GM19463 (cell line): Measurements from ENCODE around the gene CASKIN1.

Experiments
- ATAC-seq: cut with Tn5 transposase; IDR thresholded peaks from one replicate; pipeline ENCODE4 v1.9.1; 2021; ENCODE audit warnings: mild to moderate bottlenecking, moderate library complexity; ENCODE audit not compliant: unreplicated experiment

The CASKIN1 gene

GRCh38 chr16:2161911-2162310 lies 34.5 kb downstream of the CASKIN1 start:
- ATAC-seq: no peak

- no peak for ATAC-seq
Measured at GRCh38 chr16:2160915-2161551, 35.4 kb downstream of the CASKIN1 start.

- ATAC-seq: no peak
Measured at GRCh38 chr16:2159175-2159838, 37.1 kb downstream of the CASKIN1 start.

- ATAC-seq: no peak
Measured at GRCh38 chr16:2158262-2158638, 38.2 kb downstream of the CASKIN1 start.

- no peak for ATAC-seq
Measured at GRCh38 chr16:2157480-2158261, 38.7 kb downstream of the CASKIN1 start.

- no peak for ATAC-seq
Measured at GRCh38 chr16:2156849-2157224, 39.6 kb downstream of the CASKIN1 start.

GRCh38 chr16:2155977-2156848 lies 40.2 kb downstream of the CASKIN1 start:
- no peak for ATAC-seq

GRCh38 chr16:2155091-2155950 lies 41.1 kb downstream of the CASKIN1 start, which contains the start of gene TRAF7:
TRAF7 (plus strand) TSS chr16:2155782; CDS start chr16:2163921, 8,139 bp downstream.
- peak; percentile 86 for ATAC-seq

GRCh38 chr16:2154533-2155090 lies 41.8 kb downstream of the CASKIN1 start:
- no peak for ATAC-seq

GRCh38 chr16:2152695-2153506 lies 43.5 kb downstream of the CASKIN1 start:
- ATAC-seq: no peak

- ATAC-seq: no peak
Measured at GRCh38 chr16:2151188-2152091, 45.0 kb downstream of the CASKIN1 start.

- no peak for ATAC-seq
Measured at GRCh38 chr16:2150418-2151187, 45.8 kb downstream of the CASKIN1 start.

GRCh38 chr16:2149630-2150417 lies 46.6 kb downstream of the CASKIN1 start:
- no peak for ATAC-seq

GRCh38 chr16:2148714-2149629 lies 47.4 kb downstream of the CASKIN1 start:
- ATAC-seq: no peak

GRCh38 chr16:2147981-2148671 lies 48.3 kb downstream of the CASKIN1 start, which contains the start of gene RAB26:
RAB26 (plus strand) TSS chr16:2148625; CDS start chr16:2148784, 159 bp downstream.
- peak; percentile 43 for ATAC-seq
